Endothelial cell of umbilical vein (primary cell): Measurements from ENCODE around the gene HEATR3. TPM values are rescaled to one million over a fixed set of nuclear protein-coding genes. Genes with fewer than 3 reads are reported as not detected.

ENCODE experiments used
- BruUV-seq: library from RNA; stranded (reverse); fragments of 400-500 nt; replicated peaks from 2 replicates; lab custom pipeline; 2021; lab: Mats Ljungman, UMichigan
- CTCF ChIA-PET: fragments of 300-600, 350-600 bp; sonication (Branson Sonifier 250); formaldehyde crosslinking; loops from one replicate; lab custom pipeline; 2021; ENCODE audit warnings: antibody characterized with exemption, inconsistent platforms; lab: Charles Lee
- POLR2A ChIA-PET: fragments of 300-600, 350-600 bp; sonication (Branson Sonifier 250); formaldehyde crosslinking; loops from one replicate; lab custom pipeline; 2021; ENCODE audit warnings: antibody characterized with exemption, inconsistent platforms; lab: Charles Lee
- DNase-seq: peaks from one replicate; pipeline ENCODE4 v3.0.0-alpha.2; 2011; ENCODE audit warnings: low read depth, low spot score
- FAIRE-seq: peaks from 2 replicates; lab custom pipeline; 2011; peaks lifted over from hg19 to GRCh38; lab: Jason Lieb, UNC
- H2AFZ ChIP-seq: 2 replicates; pipeline ENCODE4 v1.6.0; 2012; ENCODE audit warnings: low read depth, low read length, control low read depth, inconsistent platforms
- H3K27ac ChIP-seq: 2 replicates; pipeline ENCODE4 v1.5.1; 2011; ENCODE audit warnings: low read depth, mild to moderate bottlenecking, control low read depth, low read length, moderate library complexity; ENCODE audit not compliant: insufficient read depth
- H3K27me3 ChIP-seq, 2 experiments: 2 replicates each; pipeline versions ENCODE4 v1.6.0 to v1.6.1; 2011; ENCODE audit warnings: low read length in 2 of 2, mixed read lengths in 1 of 2; ENCODE audit not compliant: control insufficient read depth in 2 of 2, insufficient read depth in 2 of 2
- H3K36me3 ChIP-seq, 2 experiments: 2 replicates in 1 of 2; 3 replicates in 1 of 2; pipeline ENCODE4 v1.5.1; 2011; ENCODE audit warnings: low read length in 2 of 2, mild to moderate bottlenecking in 1 of 2, moderate library complexity in 1 of 2; ENCODE audit not compliant: control insufficient read depth in 2 of 2, insufficient read depth in 2 of 2; ENCODE audit errors: extremely low read depth in 1 of 2
- H3K4me1 ChIP-seq: 3 replicates; pipeline ENCODE4 v1.5.1; 2011; ENCODE audit warnings: mild to moderate bottlenecking, low read length; ENCODE audit not compliant: control insufficient read depth, insufficient read depth; ENCODE audit errors: extremely low read depth
- H3K4me2 ChIP-seq: 2 replicates; pipeline ENCODE4 v1.6.1; 2011; ENCODE audit warnings: low read length, control low read depth, mixed read lengths; ENCODE audit not compliant: insufficient read depth
- H3K4me3 ChIP-seq, 3 experiments: fragments of 200-600 bp in 1 of 3; sonication (generic), shearing (Covaris generic) in 1 of 3; replicated peaks in 1 of 3; 2 replicates each; pipeline ENCODE4 v1.5.1; 2011 to 2016; ENCODE audit warnings: control low read depth in 3 of 3, low read length in 3 of 3, mild to moderate bottlenecking in 2 of 3, inconsistent platforms in 1 of 3, low read depth in 1 of 3, moderate library complexity in 1 of 3; ENCODE audit not compliant: insufficient read depth in 1 of 3
- H3K79me2 ChIP-seq: 2 replicates; pipeline ENCODE4 v1.6.0; 2012; ENCODE audit warnings: low read length, inconsistent platforms; ENCODE audit not compliant: control insufficient read depth, insufficient read depth
- H3K9ac ChIP-seq: replicated peaks from 2 replicates; pipeline ENCODE3; 2011; ENCODE audit warnings: low read length, control low read depth; ENCODE audit not compliant: insufficient read depth; ENCODE audit errors: extremely low read depth
- H3K9me1 ChIP-seq: replicated peaks from 3 replicates; pipeline ENCODE4 v1.6.0; 2011; ENCODE audit warnings: mild to moderate bottlenecking, low read length; ENCODE audit not compliant: control insufficient read depth, insufficient read depth; ENCODE audit errors: extremely low read depth
- H3K9me3 ChIP-seq: replicated peaks from 2 replicates; pipeline ENCODE4 v1.5.1; 2012; ENCODE audit warnings: low read length, inconsistent platforms; ENCODE audit not compliant: control insufficient read depth, insufficient read depth
- H4K20me1 ChIP-seq: replicated peaks from 2 replicates; pipeline ENCODE3; 2011; ENCODE audit warnings: mild to moderate bottlenecking, low read length; ENCODE audit not compliant: control insufficient read depth, insufficient read depth; ENCODE audit errors: extremely low read depth
- EZH2 ChIP-seq: IDR thresholded peaks from 2 replicates; pipeline ENCODE4 v1.6.1; 2012; ENCODE audit warnings: borderline replicate concordance, low read depth, mild to moderate bottlenecking, moderate library complexity, low read length, inconsistent platforms; ENCODE audit not compliant: severe bottlenecking
- FOS ChIP-seq: IDR thresholded peaks from 2 replicates; pipeline ENCODE4 v1.6.1; 2011; ENCODE audit warnings: mild to moderate bottlenecking, low read length, moderate library complexity, borderline replicate concordance; ENCODE audit not compliant: insufficient read depth
- JUN ChIP-seq: IDR thresholded peaks from 2 replicates; pipeline ENCODE4 v1.6.1; 2011; ENCODE audit warnings: borderline replicate concordance, low read depth; ENCODE audit not compliant: insufficient read length, insufficient read depth
- MYC ChIP-seq: IDR thresholded peaks from one replicate; pipeline ENCODE4 v1.6.1; 2011; ENCODE audit warnings: mild to moderate bottlenecking, low read depth, low read length
- POLR2A ChIP-seq: IDR thresholded peaks from 2 replicates; pipeline ENCODE4 v1.6.1; 2012; ENCODE audit warnings: low read depth, mild to moderate bottlenecking, control low read depth, low read length
- dilution Hi-C: fragments of 300-500 bp; cut with MboI; formaldehyde crosslinking; loops from one replicate; pipeline ENCODE4 v1.15.0; 2019; ENCODE audit warnings: low sequenced_read_pairs; ENCODE audit not compliant: extremely low pct_ligation_motif_present
- intact Hi-C: fragments of 100-400 bp; cut with micrococcal nuclease; formaldehyde crosslinking; loops from one replicate; pipeline ENCODE4 v1.10.0; 2022
- polyA plus RNA-seq, 4 experiments: library from polyadenylated mRNA; depleted of rRNA in 3 of 4; stranded (reverse) in 3 of 4; unstranded in 1 of 4; fragments of >200 nt; gene quantifications; 2 replicates each; pipeline versions ENCODE4 v1.2.1 to v1.2.3, GENCODE V29; 2011 to 2012; ENCODE audit warnings: missing spikeins in 1 of 4
- total RNA-seq: library from RNA; stranded (reverse); gene quantifications from 2 replicates; pipeline ENCODE4 v1.2.3, GENCODE V29; 2021
- TF ChIP-seq, protein P1 (sequence below), 2 donors: IDR thresholded peaks; 1 replicate in 1 of 2; 2 replicates in 1 of 2; pipeline ENCODE4 v1.5.1; 2011; ENCODE audit warnings: low read length in 2 of 2, mild to moderate bottlenecking in 2 of 2, moderate library complexity in 2 of 2, control low read depth in 1 of 2, inconsistent platforms in 1 of 2, low read depth in 1 of 2; ENCODE audit not compliant: insufficient read depth in 1 of 2; ENCODE audit errors: extremely low read depth in 1 of 2

HEATR3 gene
- total and polyA plus RNA-seq, 2 donors (not counting 3 experiments of a cell fraction or from before 2014, with no cell fraction given): 6.7 to 23.1 TPM

DNA sequence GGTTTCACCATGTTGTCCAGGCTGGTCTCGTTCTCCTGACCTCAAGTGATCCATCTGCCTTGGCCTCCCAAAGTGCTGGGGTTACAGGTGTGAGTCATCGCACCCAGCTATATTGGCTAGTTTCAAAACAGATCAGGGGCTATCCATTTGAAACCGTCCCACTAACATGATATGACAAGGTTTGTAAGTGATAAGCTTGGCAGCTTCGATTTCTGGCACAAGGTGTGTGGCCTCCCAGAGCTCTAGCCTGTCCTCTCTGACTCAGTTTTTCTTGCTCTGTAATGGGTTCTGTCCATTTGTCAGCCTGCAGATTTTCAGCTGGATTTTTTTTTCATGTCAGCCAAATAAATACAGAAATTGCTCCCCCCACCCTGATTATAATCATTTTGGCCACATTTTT is 55.5 kb downstream of the HEATR3 start:
- no peaks in the 10 kb centered on the region for H3K79me2 ChIP-seq
- CTCF ChIA-PET: interaction anchor here (1.0 to 1.4 kb wide), 3 partner anchors 14 to 90 kb away, joined by 3 to 4 read pairs (median 3); no protein-coding TSS in a partner anchor
- H3K9me3 ChIP-seq: no peaks in the 10 kb centered on the region
- no peak overlapping the region for H3K4me3 ChIP-seq
- H4K20me1 ChIP-seq: no peaks in the 10 kb centered on the region
- dilution Hi-C loops (no loop called here), intact Hi-C loops (no loop called here)
- POLR2A ChIA-PET: no interaction called here
- DNase-seq: no peak
- no peak overlapping the region for H3K4me2 ChIP-seq
- H3K4me1 ChIP-seq: no peaks in the 10 kb centered on the region
- H3K9me1 ChIP-seq: no peaks in the 10 kb centered on the region
- peaks cover 0 to 1% of the 10 kb centered on the region in 2 experiments for H3K27me3 ChIP-seq
- no peak overlapping the region for H3K27ac ChIP-seq
- TF ChIP-seq JUN (no peak), EZH2 (no peak), POLR2A (no peak), FOS (no peak), MYC (no peak)
- TF ChIP-seq, protein P1, sequence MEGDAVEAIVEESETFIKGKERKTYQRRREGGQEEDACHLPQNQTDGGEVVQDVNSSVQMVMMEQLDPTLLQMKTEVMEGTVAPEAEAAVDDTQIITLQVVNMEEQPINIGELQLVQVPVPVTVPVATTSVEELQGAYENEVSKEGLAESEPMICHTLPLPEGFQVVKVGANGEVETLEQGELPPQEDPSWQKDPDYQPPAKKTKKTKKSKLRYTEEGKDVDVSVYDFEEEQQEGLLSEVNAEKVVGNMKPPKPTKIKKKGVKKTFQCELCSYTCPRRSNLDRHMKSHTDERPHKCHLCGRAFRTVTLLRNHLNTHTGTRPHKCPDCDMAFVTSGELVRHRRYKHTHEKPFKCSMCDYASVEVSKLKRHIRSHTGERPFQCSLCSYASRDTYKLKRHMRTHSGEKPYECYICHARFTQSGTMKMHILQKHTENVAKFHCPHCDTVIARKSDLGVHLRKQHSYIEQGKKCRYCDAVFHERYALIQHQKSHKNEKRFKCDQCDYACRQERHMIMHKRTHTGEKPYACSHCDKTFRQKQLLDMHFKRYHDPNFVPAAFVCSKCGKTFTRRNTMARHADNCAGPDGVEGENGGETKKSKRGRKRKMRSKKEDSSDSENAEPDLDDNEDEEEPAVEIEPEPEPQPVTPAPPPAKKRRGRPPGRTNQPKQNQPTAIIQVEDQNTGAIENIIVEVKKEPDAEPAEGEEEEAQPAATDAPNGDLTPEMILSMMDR (IDR thresholded peaks at IDR 0.05; ENCODE audit: extremely low read depth in 1 of 2, insufficient read depth in 1 of 2, low read depth in 1 of 2, low read length in 2 of 2): no peak
- FAIRE-seq: no peak
- no peaks in the 10 kb centered on the region for H3K36me3 ChIP-seq
- BruUV-seq: no TSS peak
- H3K9ac ChIP-seq: no peak overlapping the region
- no peak overlapping the region for H2AFZ ChIP-seq
